Esophagus (tissue), 2 donors: ENCODE results near the gene CISD3. TPM values are rescaled to one million over a fixed set of nuclear protein-coding genes. Genes with fewer than 3 reads are reported as not detected.

Experiments
- H3K27ac ChIP-seq, 2 donors: one replicate each; pipeline ENCODE4 v1.5.1; 2013; ENCODE audit warnings: low read depth in 2 of 2, mild to moderate bottlenecking in 2 of 2, inconsistent platforms in 1 of 2, low read length in 1 of 2, moderate library complexity in 1 of 2
- H3K27me3 ChIP-seq, 2 donors: one replicate each; pipeline ENCODE4 v1.6.1; 2013; ENCODE audit warnings: low read length in 2 of 2, control low read depth in 1 of 2, mild to moderate bottlenecking in 1 of 2; ENCODE audit not compliant: insufficient read depth in 2 of 2, control insufficient read depth in 1 of 2
- H3K36me3 ChIP-seq, 2 donors: one replicate each; pipeline ENCODE4 v1.6.1; 2013; ENCODE audit warnings: low read length in 1 of 2; ENCODE audit not compliant: control insufficient read depth in 2 of 2, insufficient read depth in 2 of 2
- H3K4me1 ChIP-seq, 2 donors: one replicate each; pipeline ENCODE4 v1.6.1; 2013; ENCODE audit warnings: low read length in 1 of 2; ENCODE audit not compliant: control insufficient read depth in 2 of 2, insufficient read depth in 2 of 2
- H3K4me3 ChIP-seq, 2 donors: one replicate each; pipeline ENCODE4 v1.5.1; 2013; ENCODE audit warnings: low read length in 2 of 2, mild to moderate bottlenecking in 2 of 2, low read depth in 1 of 2, moderate library complexity in 1 of 2
- H3K9me3 ChIP-seq, 2 donors: one replicate each; pipeline ENCODE4 v1.6.1; 2013; ENCODE audit warnings: mild to moderate bottlenecking in 2 of 2, low read depth in 1 of 2, low read length in 1 of 2, moderate library complexity in 1 of 2; ENCODE audit not compliant: control insufficient read depth in 2 of 2, insufficient read depth in 1 of 2
- WGBS, 2 donors: extraction: QIAGEN DNeasy Blood & Tissue Kit; methylation state at CpG; one replicate each; pipeline ENCODE4 v1.1.7; 2013; 5-methylcytosine and 5-hydroxymethylcytosine counted together
- polyA plus RNA-seq, 2 donors: library from polyadenylated mRNA; stranded (reverse); fragments of 200-250 nt; gene quantifications; one replicate each; pipeline ENCODE4 v1.2.3, GENCODE V29; 2013
- donor health status: healthy with polysubstance abuse.
- donor health status: Bipolar disorder and iron deficiency.

The CISD3 gene, protein sequence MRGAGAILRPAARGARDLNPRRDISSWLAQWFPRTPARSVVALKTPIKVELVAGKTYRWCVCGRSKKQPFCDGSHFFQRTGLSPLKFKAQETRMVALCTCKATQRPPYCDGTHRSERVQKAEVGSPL
- polyA plus RNA-seq: 10 to 100 TPM; 14.5 to 28.5 TPM

DNA sequence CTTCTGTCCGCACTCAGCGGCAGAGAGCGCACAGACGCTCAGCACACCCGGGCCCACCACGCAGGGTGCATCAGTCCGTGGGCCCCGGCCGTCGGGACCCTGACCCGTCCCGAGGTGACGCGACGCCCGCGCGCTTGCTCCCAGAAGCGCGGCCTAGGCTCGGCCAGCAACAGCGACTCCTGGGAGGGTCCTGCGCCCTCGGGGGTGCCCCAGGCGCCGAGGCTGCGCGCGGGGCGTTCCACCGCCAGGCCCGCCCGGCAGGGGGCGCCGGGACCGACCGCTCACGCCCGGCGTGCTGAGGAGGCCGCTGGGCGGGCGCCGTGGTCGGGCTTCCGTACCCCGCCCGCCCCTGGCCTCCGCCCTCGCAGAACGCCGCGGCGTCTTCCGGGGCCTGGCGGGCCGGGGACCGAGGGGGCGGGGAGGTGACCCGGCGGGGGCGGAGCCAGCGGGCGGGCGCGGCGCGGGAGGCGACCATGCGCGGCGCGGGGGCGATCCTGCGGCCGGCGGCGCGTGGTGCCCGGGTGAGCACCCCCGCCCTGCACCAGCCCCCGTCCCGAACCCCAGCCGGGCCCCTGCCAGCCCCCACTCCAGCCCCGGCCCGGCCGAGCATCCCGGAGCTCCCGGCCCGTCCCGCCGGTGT is at the start of gene CISD3:
TSS of gene CISD3 (plus strand) at position 456 of the 640 bp plus-strand sequence. CDS start at position 474, 18 bp downstream.
- H3K27me3 ChIP-seq: no peaks in the 10 kb centered on the region
- peaks cover 2 to 17% of the 10 kb centered on the region in 2 donors for H3K4me1 ChIP-seq
- H3K27ac ChIP-seq: peak within 1 kb of the TSS; percentile 84 to 91
- whole genome bisulfite sequencing, 2 donors: 0% methylated on average over 45 to 92 of the region's 92 CpGs
- no peaks in the 10 kb centered on the region for H3K9me3 ChIP-seq
- peaks cover 0 to 13% of the 10 kb centered on the region in 2 donors for H3K36me3 ChIP-seq
- H3K4me3 ChIP-seq: peak within 1 kb of the TSS; percentile 81 to 86

GRCh38 chr17:38681096-38681495 is 49.0 kb upstream of the CISD3 start:
- Histone ChIP-seq H3K4me3 (no peak overlapping the region), H3K27me3 (no peaks in the 10 kb centered on the region), H3K9me3 (no peaks in the 10 kb centered on the region), H3K27ac (no peak overlapping the region), H3K36me3 (no peaks in the 10 kb centered on the region), H3K4me1 (no peaks in the 10 kb centered on the region)
- WGBS, 2 donors: 84 to 88% methylated on average over 3 of the region's 3 CpGs

- WGBS, 2 donors: 78 to 86% methylated on average over 12 of the region's 12 CpGs
- H3K9me3 ChIP-seq: no peaks in the 10 kb centered on the region
- H3K4me1 ChIP-seq: no peaks in the 10 kb centered on the region
- H3K27ac ChIP-seq: no peak overlapping the region
- H3K4me3 ChIP-seq: no peak overlapping the region
- H3K27me3 ChIP-seq: no peaks in the 10 kb centered on the region
- H3K36me3 ChIP-seq: no peaks in the 10 kb centered on the region
Observed at GRCh38 chr17:38685491-38685890, 44.6 kb upstream of the CISD3 start.

- Histone ChIP-seq H3K4me3 (no peak overlapping the region), H3K4me1 (peaks cover 0 to 2% of the 10 kb centered on the region in 2 donors)
- WGBS, 2 donors: 88 to 93% methylated on average over 5 of the region's 5 CpGs
Observed at GRCh38 chr17:38687286-38687685, 42.9 kb upstream of the CISD3 start.

DNA sequence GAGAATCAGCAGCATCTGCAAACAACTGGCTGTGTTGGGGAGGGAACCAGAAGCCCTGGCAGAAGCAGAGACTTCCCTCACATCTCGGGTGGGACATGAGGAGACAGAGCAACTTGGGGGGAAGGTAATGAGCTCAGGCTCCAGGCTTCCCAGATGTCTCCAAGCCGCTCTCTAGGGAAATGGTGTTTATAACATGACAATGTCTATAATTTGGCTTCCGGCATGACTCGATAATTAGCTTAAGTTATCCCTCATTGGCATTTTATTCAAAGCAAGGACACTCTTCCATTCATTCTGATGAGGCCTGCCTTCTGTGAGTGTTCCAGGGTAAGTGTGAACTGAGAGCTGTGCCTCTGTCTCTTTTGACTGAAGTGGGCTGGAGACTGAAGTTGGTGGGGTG is 39.8 kb upstream of the CISD3 start:
- 85 to 88% methylated on average over 4 of the region's 4 CpGs for WGBS, 2 donors
- Histone ChIP-seq H3K9me3 (no peaks in the 10 kb centered on the region), H3K4me1 (peaks cover 0 to 2% of the 10 kb centered on the region in 2 donors), H3K4me3 (no peak overlapping the region), H3K27me3 (no peaks in the 10 kb centered on the region), H3K27ac (no peak overlapping the region), H3K36me3 (no peaks in the 10 kb centered on the region)

More at GRCh38 chr17:38687286-38687685, 42.9 kb upstream of the CISD3 start:
- Histone ChIP-seq H3K27ac (no peak overlapping the region), H3K9me3 (no peaks in the 10 kb centered on the region), H3K27me3 (no peaks in the 10 kb centered on the region), H3K36me3 (no peaks in the 10 kb centered on the region)

- 86 to 88% methylated on average over 4 of the region's 4 CpGs for WGBS, 2 donors
- Histone ChIP-seq H3K4me1 (peaks cover 0 to 2% of the 10 kb centered on the region in 2 donors), H3K27ac (no peak overlapping the region), H3K4me3 (no peak overlapping the region), H3K27me3 (no peaks in the 10 kb centered on the region), H3K36me3 (no peaks in the 10 kb centered on the region), H3K9me3 (no peaks in the 10 kb centered on the region)
Observed at GRCh38 chr17:38691154-38691553, 39.0 kb upstream of the CISD3 start.

- H3K4me3 ChIP-seq: no peak overlapping the region
- no peaks in the 10 kb centered on the region for H3K9me3 ChIP-seq
- WGBS, 2 donors: 46% methylated on average over 12 of the region's 12 CpGs
- no peaks in the 10 kb centered on the region for H3K36me3 ChIP-seq
- H3K4me1 ChIP-seq: peaks cover 0 to 2% of the 10 kb centered on the region in 2 donors
- no peaks in the 10 kb centered on the region for H3K27me3 ChIP-seq
- peak overlapping the region; percentile 15 to 82 for H3K27ac ChIP-seq
Observed at GRCh38 chr17:38693700-38694329, 36.3 kb upstream of the CISD3 start.

DNA sequence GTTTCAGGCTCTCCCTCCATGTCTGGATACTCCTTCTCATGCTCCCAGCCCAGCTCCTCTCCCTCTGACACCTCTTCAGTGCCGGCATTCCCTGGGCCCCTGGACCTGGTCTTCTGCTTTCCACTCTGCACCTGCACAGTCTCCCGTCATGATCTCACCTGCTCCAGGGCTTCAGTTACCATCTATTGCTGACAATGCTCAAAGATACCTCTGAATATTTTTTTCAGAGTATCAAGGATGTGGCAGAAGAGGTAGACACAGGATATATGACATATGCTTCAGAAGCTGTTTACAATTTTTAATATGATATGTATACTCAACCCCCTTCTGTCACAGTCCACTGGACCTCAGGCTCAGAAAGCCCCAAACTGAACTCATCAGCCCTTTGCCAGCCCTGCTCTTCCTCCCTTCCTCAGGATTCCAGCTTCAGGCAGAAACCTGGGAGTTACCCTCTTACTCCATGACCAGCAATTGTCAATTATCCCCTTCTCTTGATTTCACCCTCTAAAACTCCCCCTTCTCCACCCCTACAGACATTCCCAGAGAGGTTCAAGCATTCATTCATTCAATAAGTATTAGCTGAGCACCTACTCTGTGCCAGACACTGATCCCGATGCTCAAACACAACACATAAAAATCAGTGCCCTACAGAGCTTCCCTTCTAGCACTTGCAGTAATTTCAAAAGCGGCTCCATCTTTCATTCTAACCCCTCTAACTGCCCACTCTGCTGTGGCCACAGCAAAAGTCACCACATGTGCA is 32.9 kb upstream of the CISD3 start:
- no peaks in the 10 kb centered on the region for H3K9me3 ChIP-seq
- H3K4me3 ChIP-seq: no peak overlapping the region
- no peaks in the 10 kb centered on the region for H3K27me3 ChIP-seq
- 82 to 83% methylated on average over 4 of the region's 4 CpGs for WGBS, 2 donors
- H3K4me1 ChIP-seq: peaks cover 0 to 3% of the 10 kb centered on the region in 2 donors
- H3K27ac ChIP-seq: no peak overlapping the region
- no peaks in the 10 kb centered on the region for H3K36me3 ChIP-seq

DNA sequence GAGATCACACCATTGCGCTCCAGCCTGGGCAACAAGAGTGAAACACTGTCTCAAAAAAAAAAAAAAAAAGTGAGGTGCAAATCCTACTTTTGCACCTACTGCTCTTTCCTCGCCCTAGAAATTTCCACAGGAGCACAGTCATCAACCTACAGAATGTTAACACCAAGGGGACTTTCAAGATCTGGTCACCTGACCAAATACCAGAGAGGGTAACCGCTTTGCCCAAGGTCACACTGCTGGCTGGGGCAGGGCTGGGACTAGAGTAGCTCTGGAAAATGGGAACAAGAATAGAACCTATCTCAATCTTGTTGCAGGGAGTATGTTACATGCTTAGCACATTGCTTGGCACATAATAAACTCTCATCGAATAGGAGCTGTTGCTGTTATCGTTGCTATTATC is 31.4 kb upstream of the CISD3 start:
- H3K9me3 ChIP-seq: no peaks in the 10 kb centered on the region
- H3K4me1 ChIP-seq: peaks cover 0 to 3% of the 10 kb centered on the region in 2 donors
- H3K27ac ChIP-seq: no peak overlapping the region
- no peaks in the 10 kb centered on the region for H3K36me3 ChIP-seq
- WGBS, 2 donors: 86 to 89% methylated on average over 5 of the region's 5 CpGs
- no peak overlapping the region for H3K4me3 ChIP-seq
- no peaks in the 10 kb centered on the region for H3K27me3 ChIP-seq
